Camera-type eye (tissue), 1 donor: ENCODE measurements around the gene EVI5. TPM values are rescaled to one million over a fixed set of nuclear protein-coding genes. Genes with fewer than 3 reads are reported as not detected.

Experiments
- total RNA-seq: library from RNA; depleted of rRNA; stranded (reverse); fragments of >200 nt; gene quantifications from one replicate; pipeline ENCODE4 v1.2.3, GENCODE V29; 2014

Gene EVI5
- total RNA-seq: 63.1 TPM

GRCh38 chr1:92784639-92785500 lies at the start of gene EVI5:
EVI5 (minus strand) TSS chr1:92785108; CDS start chr1:92736546, 48,562 bp downstream.

DNA sequence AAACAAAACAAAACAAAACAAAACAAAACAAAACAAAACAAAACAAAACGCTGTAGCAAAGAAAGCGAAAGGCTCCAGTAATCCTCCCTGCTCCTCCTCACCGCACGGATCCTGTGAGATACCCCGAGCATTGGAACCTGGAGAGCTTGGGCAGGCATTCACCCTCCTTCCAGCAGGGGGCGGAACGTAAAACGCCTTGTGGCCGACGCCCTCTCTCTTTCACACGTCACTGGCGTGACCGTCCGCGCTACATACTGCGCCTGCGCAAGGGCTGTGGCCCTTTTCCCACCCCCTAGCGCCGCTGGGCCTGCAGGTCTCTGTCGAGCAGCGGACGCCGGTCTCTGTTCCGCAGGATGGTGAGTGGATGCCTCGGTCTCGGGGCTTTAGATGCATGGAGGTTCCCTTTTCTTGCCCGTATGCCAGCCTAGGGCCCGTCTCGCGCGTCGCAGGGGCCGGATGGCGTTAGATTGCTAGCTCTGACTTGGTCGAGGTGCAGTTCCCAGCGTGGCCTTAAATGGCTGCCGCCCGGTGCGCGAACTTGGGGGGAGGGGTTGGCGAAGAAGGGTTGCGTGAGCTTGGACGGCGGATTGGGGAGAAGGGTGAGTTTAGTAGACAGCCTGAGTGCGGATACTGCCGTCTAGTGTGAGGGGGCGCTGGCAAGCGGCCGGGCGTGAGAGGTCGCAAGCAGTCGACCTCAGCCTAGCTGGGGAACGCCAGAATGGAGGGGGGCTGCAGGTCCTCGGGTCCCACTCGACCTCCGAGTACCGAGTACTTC lies 47.0 kb upstream of the EVI5 start, which contains the start of gene RPL5:
RPL5 (plus strand) TSS at position 279 of the 775 bp plus-strand sequence; CDS start at position 354, 75 bp downstream.

DNA sequence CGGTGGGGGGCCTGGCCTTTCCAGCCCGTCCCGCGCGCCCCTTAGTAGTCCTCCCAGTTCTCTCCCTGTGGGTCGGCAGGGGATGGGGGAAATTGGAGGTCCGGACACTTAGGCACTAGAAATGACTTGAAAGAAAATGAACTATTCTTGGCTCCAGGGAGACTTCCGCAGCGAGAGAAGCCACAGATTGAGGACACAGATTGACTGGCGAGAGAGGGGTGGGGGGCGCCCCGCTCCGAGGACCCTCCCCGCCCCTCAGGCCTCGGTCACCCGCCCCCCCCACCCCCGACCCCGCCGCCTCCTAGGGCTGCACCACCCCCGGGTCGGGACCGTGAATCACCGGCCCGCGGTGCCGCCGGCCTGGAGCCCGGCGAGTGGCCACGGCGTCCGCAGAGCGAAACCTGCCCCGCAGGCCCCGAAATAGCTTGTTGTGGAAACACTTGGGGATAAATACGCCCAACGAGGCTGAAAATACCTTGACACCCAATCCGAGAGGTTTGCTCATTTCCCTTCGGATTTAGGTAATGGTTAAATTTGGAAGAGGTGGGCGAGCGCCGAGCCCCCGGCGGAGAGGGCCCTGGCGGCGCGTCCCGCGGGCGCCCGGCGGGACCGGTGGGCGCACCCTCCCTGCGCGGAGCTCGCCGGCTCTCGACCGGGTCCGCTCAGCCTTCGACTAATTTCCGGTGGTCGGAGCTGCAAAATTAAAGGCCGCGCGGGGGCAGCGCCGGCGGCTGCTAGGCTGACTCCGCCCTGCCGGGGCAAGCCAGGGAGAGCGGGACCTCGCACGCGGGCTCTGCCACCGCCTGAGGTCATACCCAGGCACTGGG lies 298.4 kb downstream of the EVI5 start, which contains the start of gene GFI1:
GFI1 (minus strand) TSS at position 675 of the 827 bp plus-strand sequence. CDS start 3,438 bp downstream, outside the sequence.

Other genes starting within 250 kb of the EVI5 start
- gene RPL5, start 46.9 kb upstream of the EVI5 start, total RNA-seq: 1,299 TPM
- 20.0 TPM for gene DIPK1A, start 176.4 kb upstream of the EVI5 start, total RNA-seq